Activated CD4-positive, alpha-beta T cell treated with anti-CD3 and anti-CD28 coated beads, Interleukin-2, amount 50 U/mL, for 16 hours (primary cell): ENCODE measurements around the gene AHCYL2.
A peak's percentile ranks its signal among the peaks of the same experiment; 100 is the strongest.
"Not testable (repeated sequence)": the region's sequence is repeated elsewhere in the genome, so short reads cannot be mapped to it uniquely, and the experiment has no call there.

Experiments
- DNase-seq: peaks from one replicate; pipeline ENCODE4 v3.0.0-alpha.2; 2020

AHCYL2 gene

GRCh38 chr7:129386506-129386905, 161.7 kb downstream of the AHCYL2 start:
- no peak for DNase-seq

- DNase-seq, result no peak
Measured at GRCh38 chr7:129387537-129387936, 162.7 kb downstream of the AHCYL2 start.

- DNase-seq, result no peak
Measured at GRCh38 chr7:129388333-129389098, 163.7 kb downstream of the AHCYL2 start.

- no peak for DNase-seq
Measured at GRCh38 chr7:129389829-129390228, 165.0 kb downstream of the AHCYL2 start.

- no peak for DNase-seq
Measured at GRCh38 chr7:129390314-129390713, 165.5 kb downstream of the AHCYL2 start.

GRCh38 chr7:129391546-129392171, 166.8 kb downstream of the AHCYL2 start:
- DNase-seq, result no peak

- no peak for DNase-seq
Measured at GRCh38 chr7:129393255-129393654, 168.4 kb downstream of the AHCYL2 start.

- no peak for DNase-seq
Measured at GRCh38 chr7:129394101-129394500, 169.3 kb downstream of the AHCYL2 start.

- DNase-seq, result no peak
Measured at GRCh38 chr7:129394982-129395914, 170.4 kb downstream of the AHCYL2 start.

- no peak for DNase-seq
Measured at GRCh38 chr7:129401228-129401966, 176.6 kb downstream of the AHCYL2 start.

- peak; percentile 57 for DNase-seq
Measured at GRCh38 chr7:129401967-129402860, 177.4 kb downstream of the AHCYL2 start.

GRCh38 chr7:129405527-129405926, 180.7 kb downstream of the AHCYL2 start:
- DNase-seq, result peak; percentile 30

- DNase-seq, result not testable (repeated sequence)
Measured at GRCh38 chr7:129410238-129410637, 185.4 kb downstream of the AHCYL2 start.

- DNase-seq, result no peak
Measured at GRCh38 chr7:129412501-129412900, 187.7 kb downstream of the AHCYL2 start.

- no peak for DNase-seq
Measured at GRCh38 chr7:129417073-129417472, 192.2 kb downstream of the AHCYL2 start.

- DNase-seq, result no peak
Measured at GRCh38 chr7:129421717-129422250, 197.0 kb downstream of the AHCYL2 start.

GRCh38 chr7:129422727-129423126, 197.9 kb downstream of the AHCYL2 start:
- DNase-seq, result no peak

- DNase-seq, result no peak
Measured at GRCh38 chr7:129423700-129424410, 199.0 kb downstream of the AHCYL2 start.

- DNase-seq, result no peak
Measured at GRCh38 chr7:129426482-129426881, 201.7 kb downstream of the AHCYL2 start.

GRCh38 chr7:129427526-129428045, 202.8 kb downstream of the AHCYL2 start:
- no peak for DNase-seq
